Retina (tissue), 1 donor: ENCODE data around the gene MSANTD2.

ENCODE experiments used
- DNase-seq: peaks from one replicate; pipeline ENCODE4 v3.0.0-alpha.2; 2016

The MSANTD2 gene

GRCh38 chr11:124752471-124753102 lies 47.6 kb downstream of the MSANTD2 start:
- DNase-seq, result peak; percentile 31

GRCh38 chr11:124751741-124752470 lies 48.3 kb downstream of the MSANTD2 start, which contains the start of gene VSIG2:
Gene VSIG2 (minus strand): TSS chr11:124752255. CDS start chr11:124752137, 118 bp downstream.
- peak; percentile 40 for DNase-seq

- DNase-seq, result peak; percentile 7
These were observed 48.8 kb downstream of the MSANTD2 start for GRCh38 chr11:124751391-124751740.

GRCh38 chr11:124749912-124750311 lies 50.3 kb downstream of the MSANTD2 start:
- DNase-seq, result no peak

- DNase-seq, result peak; percentile 18
These were observed 51.5 kb downstream of the MSANTD2 start for GRCh38 chr11:124748481-124749343.

GRCh38 chr11:124748100-124748418 lies 52.1 kb downstream of the MSANTD2 start:
- DNase-seq, result no peak

- peak; percentile 30 for DNase-seq
These were observed 52.7 kb downstream of the MSANTD2 start for GRCh38 chr11:124747406-124748099.

- peak; percentile 71 for DNase-seq
These were observed 53.5 kb downstream of the MSANTD2 start for GRCh38 chr11:124746621-124747243.

GRCh38 chr11:124745835-124746620 lies 54.2 kb downstream of the MSANTD2 start:
- DNase-seq, result peak; percentile 21

- no peak for DNase-seq
These were observed 54.9 kb downstream of the MSANTD2 start for GRCh38 chr11:124745270-124745834.

GRCh38 chr11:124743050-124743449 lies 57.2 kb downstream of the MSANTD2 start:
- DNase-seq, result no peak

- no peak for DNase-seq
These were observed 57.7 kb downstream of the MSANTD2 start for GRCh38 chr11:124742555-124742954.

GRCh38 chr11:124740277-124740882 lies 59.8 kb downstream of the MSANTD2 start:
- peak; percentile 72 for DNase-seq

GRCh38 chr11:124739479-124740276 lies 60.5 kb downstream of the MSANTD2 start, which contains the start of gene NRGN:
Gene NRGN (plus strand): TSS chr11:124739942. CDS start chr11:124740085, 143 bp downstream.
- peak; percentile 93 for DNase-seq

- DNase-seq, result no peak
These were observed 61.3 kb downstream of the MSANTD2 start for GRCh38 chr11:124738713-124739478.

GRCh38 chr11:124737638-124738305 lies 62.4 kb downstream of the MSANTD2 start:
- peak; percentile 29 for DNase-seq

GRCh38 chr11:124736736-124737135 lies 63.5 kb downstream of the MSANTD2 start:
- no peak for DNase-seq

GRCh38 chr11:124732230-124732629 lies 68.0 kb downstream of the MSANTD2 start:
- DNase-seq, result no peak
